ENCODE data around the gene SLC16A8.

- TF ChIP-seq CEBPB (IDR thresholded peaks at IDR 0.05; ENCODE audit: low read depth) (no peak), EZH2 (IDR thresholded peaks at IDR 0.05) (no peak), POLR2A (IDR thresholded peaks at IDR 0.05; ENCODE audit: borderline replicate concordance, extremely low read depth, insufficient read depth, insufficient read length) (no peak), YY1 (IDR thresholded peaks at IDR 0.05; ENCODE audit: extremely low read depth, insufficient replicate concordance, low read depth, low read length) (no peak), ATF3 (IDR thresholded peaks at IDR 0.05) (no peak), EZH2phosphoT487 (IDR thresholded peaks at IDR 0.05; ENCODE audit: borderline replicate concordance) (no peak), JUND (IDR thresholded peaks at IDR 0.05) (peak; percentile 74; the same call in 1 of the 2 replicates), REST (IDR thresholded peaks at IDR 0.05; ENCODE audit: low read depth) (no peak), ZNF274 (IDR thresholded peaks at IDR 0.05; ENCODE audit: low read depth, low read length) (no peak), ZFX (IDR thresholded peaks at IDR 0.05) (no peak)
- TF ChIP-seq, protein P1, sequence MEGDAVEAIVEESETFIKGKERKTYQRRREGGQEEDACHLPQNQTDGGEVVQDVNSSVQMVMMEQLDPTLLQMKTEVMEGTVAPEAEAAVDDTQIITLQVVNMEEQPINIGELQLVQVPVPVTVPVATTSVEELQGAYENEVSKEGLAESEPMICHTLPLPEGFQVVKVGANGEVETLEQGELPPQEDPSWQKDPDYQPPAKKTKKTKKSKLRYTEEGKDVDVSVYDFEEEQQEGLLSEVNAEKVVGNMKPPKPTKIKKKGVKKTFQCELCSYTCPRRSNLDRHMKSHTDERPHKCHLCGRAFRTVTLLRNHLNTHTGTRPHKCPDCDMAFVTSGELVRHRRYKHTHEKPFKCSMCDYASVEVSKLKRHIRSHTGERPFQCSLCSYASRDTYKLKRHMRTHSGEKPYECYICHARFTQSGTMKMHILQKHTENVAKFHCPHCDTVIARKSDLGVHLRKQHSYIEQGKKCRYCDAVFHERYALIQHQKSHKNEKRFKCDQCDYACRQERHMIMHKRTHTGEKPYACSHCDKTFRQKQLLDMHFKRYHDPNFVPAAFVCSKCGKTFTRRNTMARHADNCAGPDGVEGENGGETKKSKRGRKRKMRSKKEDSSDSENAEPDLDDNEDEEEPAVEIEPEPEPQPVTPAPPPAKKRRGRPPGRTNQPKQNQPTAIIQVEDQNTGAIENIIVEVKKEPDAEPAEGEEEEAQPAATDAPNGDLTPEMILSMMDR (IDR thresholded peaks at IDR 0.05 in 2 of 3, conservative IDR thresholded peaks at IDR 0.05 in 1 of 3; ENCODE audit: borderline replicate concordance in 1 of 3, insufficient read depth in 1 of 3, low read depth in 2 of 3, low read length in 2 of 3) = no peak
- TF ChIP-seq, protein P2, sequence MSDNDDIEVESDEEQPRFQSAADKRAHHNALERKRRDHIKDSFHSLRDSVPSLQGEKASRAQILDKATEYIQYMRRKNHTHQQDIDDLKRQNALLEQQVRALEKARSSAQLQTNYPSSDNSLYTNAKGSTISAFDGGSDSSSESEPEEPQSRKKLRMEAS (IDR thresholded peaks at IDR 0.05) = peak; percentile 92
Measured at GRCh38 chr22:38034278-38034882, 49.6 kb downstream of the SLC16A8 start.

Data from HCT116 (cell line).